GM12874 (cell line): ENCODE measurements around the gene C14orf132.

Source experiments
- CTCF ChIP-seq: IDR thresholded peaks from 2 replicates; pipeline ENCODE4 v1.5.1; 2011; ENCODE audit warnings: low read depth, mild to moderate bottlenecking, control low read depth, low read length, moderate library complexity; ENCODE audit not compliant: insufficient read depth

Gene C14orf132

DNA sequence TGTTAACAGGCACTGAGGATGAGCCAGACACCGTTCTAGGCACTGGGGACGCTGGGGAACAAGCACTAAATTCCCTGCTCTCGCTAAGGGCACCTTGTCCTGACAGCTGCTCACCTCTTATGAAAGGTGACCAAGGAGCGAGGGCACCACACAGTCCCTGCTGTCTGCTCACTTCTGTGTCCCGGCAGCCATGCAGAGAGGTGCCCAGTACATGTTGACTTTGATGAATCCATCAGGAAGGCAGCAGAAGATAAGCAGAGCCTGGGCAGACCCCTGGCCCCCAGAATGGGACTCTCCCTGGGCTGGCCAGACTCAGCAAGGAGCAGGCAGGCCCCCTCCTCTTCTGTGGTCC lies 14.1 kb downstream of the C14orf132 start:
- no peak for TF ChIP-seq CTCF

DNA sequence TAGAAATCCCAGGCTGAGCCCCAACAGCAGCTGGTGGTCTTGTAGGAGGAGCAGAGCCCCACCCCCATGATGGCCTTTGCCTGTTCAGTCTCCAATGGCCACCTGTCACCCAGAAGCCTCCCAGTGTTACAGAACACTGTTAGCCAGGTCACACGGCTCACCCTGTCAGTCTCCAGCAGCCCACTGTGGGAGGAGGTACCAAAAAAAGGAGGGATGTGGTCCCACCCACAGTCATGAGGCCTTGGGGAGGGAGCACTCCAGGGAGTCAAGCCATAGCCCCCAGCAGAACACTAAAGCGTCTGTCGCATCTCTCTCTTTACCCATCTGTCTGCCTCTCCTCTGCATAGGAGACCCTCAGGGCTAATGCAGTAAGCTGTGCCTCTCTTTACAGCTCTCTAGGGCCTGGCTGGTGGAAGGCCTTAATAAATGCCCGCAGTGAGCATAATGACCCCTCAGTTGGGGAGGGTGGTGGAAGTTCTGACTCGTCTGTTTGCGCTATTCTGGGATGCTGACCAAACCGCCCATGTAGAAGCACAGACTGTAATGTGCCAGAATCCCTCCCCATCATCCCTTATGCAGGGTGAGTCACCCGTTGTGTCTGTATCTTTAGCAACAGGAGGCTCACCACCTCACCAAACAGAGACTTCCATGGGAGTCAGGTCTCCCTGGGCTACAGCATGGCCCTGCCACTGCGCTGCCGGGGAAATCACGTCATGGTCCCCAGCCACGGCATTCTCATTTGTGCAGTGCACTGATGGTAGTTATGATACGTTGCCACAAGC lies 14.6 kb downstream of the C14orf132 start:
- no peak for TF ChIP-seq CTCF

DNA sequence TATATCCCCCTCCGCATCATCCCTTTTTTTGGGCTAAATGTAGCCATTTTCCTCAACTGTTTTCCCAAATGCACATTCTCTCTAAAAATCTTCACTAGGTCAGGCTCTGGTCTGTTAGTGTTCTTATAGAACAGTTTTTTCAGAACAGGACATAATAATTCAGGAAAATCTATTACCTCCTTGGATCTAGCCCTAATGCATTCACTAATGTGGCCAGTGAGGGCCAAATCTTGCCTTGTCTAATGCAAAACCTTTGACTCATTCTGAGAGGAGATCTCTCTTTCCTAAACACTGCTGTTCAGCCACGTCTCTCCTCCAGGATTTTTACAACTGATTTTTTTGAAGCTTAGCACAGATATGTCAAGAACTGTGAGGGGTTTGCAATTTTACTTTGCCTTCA lies 15.5 kb downstream of the C14orf132 start:
- no peak for TF ChIP-seq CTCF

DNA sequence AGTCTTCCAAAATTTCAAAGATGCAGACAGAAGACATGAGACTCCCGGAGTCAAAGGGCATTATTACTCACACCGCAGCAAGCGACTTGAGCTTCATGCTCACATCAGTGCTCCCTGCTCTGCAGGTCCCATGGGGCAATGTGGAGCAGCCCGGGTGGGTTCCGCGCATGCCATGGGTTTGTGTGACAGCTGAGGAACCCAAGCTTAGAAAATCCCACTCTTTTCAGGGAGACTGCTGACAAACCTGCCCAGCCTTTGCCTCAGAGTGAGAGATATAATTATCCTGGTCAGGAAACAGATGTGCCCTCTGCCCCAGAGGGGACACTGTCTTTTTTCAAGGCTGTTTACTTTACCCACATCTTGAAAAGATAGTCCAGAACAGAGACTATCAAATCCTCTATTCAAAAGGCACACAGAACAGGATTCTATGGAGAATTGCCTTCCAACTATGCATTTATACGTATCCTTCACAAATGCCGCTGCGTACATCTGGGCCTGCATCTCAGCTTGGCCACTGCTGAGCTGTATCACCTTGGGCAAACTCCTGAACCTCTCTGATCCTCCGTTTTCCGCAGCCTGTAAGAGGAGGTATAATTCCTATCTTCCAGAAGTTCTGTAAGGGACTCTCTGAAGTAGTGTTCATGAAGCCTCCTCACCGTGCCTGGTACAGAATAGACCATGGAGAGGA lies 16.0 kb downstream of the C14orf132 start:
- no peak for TF ChIP-seq CTCF

DNA sequence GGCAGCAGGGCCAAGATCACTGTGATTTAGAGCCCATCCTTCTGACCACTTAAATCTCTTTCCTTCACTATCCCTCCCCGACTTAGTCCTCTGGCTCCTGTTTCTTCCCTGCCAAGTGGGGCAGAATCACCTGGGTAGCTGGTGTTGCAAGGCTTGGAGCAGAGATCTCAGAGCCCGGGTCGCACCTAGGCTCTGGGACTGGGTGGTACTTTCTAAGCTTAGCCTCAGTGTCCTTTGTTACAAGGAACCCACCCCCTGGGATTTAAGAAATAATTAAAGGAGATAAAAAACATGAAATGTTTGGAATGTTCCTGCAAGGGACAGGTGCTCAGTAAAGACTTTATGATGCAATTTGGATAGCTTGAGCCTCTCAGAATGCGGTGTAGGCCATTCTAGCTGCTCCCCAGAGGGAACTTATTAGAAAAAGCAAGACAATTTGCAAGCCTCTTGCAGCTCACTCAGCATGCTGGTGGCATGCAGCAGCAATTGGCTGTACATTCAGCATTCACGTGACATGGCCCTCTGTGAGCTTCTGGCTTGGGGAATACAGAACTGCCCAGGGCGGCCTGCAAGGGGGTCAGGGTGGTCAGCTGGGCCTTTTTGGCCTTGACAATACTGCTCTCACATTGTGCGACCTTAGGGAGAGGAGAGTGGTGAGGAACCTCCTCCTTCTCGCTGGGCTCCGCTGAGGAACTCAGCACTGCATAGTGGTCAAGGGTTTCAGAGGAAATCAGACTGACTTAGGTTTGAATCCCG lies 16.8 kb downstream of the C14orf132 start:
- no peak for TF ChIP-seq CTCF

GRCh38 chr14:96056509-96057422 lies 17.6 kb downstream of the C14orf132 start:
- TF ChIP-seq CTCF = no peak

DNA sequence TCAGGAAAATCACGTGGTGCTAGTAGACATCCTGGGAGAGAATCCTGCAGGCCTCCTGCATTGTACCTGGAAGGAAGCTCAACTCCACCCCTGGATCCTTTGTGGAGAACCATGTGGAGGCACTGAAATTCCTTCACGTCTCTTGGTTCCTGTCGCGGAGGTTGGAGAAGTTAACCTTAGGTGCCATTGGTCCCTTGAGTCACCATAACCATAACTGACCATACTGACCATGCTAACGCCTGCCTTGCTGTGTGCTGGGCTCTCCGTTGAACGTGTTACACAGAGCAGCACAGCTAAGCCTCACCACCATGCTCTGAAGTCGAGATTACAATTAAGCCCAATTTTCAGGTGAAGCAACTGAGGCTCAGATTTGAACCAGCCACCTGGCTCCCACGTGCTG lies 18.6 kb downstream of the C14orf132 start:
- TF ChIP-seq CTCF = no peak
